HG03103 (cell line): ENCODE results near the gene GGA1.
"Not testable (repeated sequence)": the region's sequence is repeated elsewhere in the genome, so short reads cannot be mapped to it uniquely, and the experiment has no call there.

ENCODE experiments used
- ATAC-seq: cut with Tn5 transposase; IDR thresholded peaks from one replicate; pipeline ENCODE4 v1.9.1; 2021; ENCODE audit warnings: low read depth; ENCODE audit not compliant: unreplicated experiment

Gene GGA1

DNA sequence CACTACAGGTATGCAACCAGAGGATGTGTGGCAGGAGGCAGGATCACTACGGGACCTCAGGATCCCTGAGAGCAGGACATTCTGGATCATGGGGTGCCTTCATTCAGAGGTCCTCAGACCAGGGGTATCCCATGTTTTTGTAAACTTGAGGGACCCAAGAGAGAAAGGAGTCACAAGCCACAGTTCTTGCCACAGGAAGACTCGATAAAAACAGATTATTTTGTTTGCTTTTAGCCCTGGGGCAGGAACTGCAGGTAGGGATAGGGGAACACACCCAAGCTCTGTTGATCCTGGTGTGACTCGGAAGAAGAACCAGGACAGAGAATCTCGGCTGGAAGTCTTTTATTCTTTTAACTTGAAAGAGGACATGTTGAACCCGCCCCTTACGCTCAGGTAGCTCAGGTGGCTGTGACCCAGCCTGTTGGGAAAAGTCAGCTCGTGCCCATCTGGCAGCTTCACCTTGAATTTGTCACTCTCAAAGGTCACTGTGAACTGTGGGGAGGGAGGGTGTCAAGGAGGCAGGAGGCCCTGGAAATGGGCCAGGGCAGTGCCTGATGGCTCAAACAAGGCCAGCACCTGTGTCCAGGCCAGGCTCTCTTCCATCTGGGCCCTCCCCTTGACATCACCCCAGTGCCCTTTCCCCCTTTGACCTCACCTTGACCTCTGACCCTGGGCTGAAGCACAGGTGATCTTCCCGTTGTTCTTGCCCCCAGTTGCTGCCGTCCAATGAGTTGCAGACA lies 38.5 kb upstream of the GGA1 start:
- no peak for ATAC-seq

DNA sequence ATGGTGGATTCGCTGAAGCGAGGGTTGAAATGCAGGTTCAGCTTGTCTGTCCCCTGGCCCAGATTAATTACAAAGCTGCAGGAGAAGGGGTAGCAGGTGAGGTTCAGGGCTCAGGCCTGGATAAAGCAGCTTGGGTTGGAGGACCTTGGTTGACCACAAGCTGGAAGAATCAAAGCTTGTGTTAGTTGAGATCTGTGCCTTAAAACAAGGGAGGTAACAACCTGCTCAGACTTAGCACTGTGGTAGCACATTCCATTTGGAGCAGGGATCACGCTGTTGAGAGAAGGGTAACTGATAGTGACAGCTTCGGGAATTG lies 38.0 kb upstream of the GGA1 start:
- ATAC-seq: no peak

GRCh38 chr22:37571258-37571991 lies 37.2 kb upstream of the GGA1 start:
- ATAC-seq: no peak

DNA sequence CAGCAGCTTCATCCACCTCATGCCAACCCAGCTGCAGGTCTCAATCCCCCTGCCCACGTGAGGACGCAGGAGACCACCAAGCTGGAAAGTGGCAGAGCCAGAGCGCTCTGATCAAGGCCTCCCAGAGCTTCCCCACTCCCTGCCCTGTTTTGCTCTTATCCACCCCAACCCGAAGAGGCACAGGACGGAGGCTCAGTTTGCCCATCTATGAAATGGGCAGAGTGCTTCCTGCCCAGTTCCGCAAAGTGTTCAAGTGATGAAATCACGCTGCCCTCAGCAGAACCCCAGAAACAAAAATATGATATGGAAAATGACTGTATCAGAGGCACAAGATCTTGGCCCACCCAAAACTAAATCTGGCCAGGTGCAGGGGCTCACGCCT lies 36.7 kb upstream of the GGA1 start:
- no peak for ATAC-seq

GRCh38 chr22:37575490-37576003 lies 33.1 kb upstream of the GGA1 start:
- ATAC-seq: no peak

- no peak for ATAC-seq
Measured at GRCh38 chr22:37578002-37578401, 30.6 kb upstream of the GGA1 start.

DNA sequence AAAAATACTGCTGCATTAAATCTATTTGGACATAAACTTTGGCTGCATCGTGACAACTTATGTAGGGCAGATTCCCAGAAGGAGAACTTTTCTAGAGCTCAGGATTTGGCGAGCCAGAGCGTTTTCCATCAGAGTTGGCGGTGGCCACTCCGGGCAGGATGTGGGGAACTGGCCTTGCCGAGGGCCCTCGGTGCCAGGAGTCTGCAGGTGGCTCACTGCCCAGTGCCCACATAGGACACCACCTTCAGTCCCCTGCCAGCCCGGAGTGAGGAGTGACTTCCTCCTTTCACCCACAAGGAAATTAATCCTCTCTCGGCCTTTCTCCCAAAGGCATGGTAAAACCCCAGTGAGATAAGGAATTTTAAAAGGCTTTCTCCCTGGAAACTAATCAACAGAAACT lies 27.1 kb upstream of the GGA1 start:
- ATAC-seq: no peak

DNA sequence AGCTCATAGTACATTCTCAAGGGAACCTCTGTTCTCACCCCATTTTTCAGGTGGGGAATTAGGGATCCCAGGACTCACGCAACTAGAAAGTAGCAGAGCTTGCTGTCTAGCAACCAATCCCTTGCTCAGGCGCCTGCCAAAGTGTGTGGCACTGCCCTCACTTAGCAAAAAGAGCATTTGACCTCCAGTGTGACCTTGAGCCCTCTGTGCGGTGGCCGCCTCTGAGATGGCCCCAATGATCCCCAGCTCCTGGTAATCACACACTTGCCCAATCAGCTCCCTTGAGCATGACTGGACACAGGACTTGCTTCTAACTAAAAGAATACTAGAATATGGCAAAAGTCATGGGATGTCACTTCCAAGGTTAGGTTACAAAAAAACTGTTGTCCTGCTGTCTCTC lies 26.1 kb upstream of the GGA1 start:
- ATAC-seq: no peak

DNA sequence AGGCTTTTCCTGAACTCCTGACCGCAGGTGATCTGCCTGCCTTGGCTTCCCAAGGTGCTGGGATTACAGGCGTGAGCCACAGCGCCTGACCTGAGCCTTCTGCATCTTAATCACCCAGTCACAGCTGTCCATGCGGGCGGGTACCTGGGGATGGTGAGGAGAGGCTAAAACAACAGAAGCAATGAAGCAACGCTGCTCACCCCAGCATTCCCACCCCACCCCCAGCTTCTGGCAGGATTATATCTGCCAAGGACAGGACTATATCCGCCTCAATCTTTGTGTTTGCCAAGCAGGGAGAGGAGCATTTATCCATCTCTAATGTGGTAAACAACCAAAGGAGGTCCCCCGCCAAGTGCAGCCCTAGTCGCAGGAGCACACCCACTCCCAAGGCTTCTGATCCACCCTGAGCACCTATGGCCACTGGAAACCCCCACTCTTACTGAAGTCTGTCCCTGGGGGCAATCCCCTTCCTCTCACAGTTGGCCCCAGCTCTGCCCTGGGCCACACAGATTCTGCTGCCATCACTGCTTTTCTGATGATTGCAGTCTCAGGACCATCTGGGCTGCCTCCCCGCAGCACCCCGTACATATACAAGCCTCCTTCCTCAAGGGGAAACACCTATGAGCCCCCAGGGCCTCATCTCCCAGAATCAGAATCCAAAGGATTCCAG lies 20.0 kb upstream of the GGA1 start:
- ATAC-seq: no peak

GRCh38 chr22:37589636-37590035 lies 19.0 kb upstream of the GGA1 start:
- no peak for ATAC-seq

GRCh38 chr22:37591081-37591480 lies 17.6 kb upstream of the GGA1 start:
- not testable (repeated sequence) for ATAC-seq

DNA sequence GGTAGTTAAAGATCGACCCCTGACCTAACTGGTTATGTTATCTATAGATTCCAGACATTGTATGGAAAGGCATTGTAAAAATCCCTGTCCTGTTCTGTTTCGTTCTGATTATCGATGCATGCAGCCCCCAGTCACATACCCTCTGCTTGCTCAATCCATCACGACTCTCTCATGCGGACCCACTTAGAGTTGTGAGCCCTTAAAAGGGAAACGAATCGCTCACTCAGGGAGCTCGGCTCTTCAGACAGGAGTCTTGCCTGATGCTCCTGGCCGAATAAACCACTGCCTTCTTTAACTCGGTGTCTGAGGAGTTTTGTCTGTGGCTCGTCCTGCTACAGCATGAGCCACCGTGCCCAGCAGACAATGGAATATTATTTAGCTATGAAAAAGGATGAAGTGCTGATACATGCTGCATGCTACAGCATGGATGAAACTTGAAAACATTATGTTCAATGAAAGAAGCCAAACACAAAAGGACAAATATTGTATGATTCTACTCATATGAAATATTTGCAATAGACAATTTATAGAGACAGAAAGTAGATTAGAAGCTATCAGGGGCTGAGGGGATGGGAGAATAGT lies 16.7 kb upstream of the GGA1 start:
- ATAC-seq: no peak

DNA sequence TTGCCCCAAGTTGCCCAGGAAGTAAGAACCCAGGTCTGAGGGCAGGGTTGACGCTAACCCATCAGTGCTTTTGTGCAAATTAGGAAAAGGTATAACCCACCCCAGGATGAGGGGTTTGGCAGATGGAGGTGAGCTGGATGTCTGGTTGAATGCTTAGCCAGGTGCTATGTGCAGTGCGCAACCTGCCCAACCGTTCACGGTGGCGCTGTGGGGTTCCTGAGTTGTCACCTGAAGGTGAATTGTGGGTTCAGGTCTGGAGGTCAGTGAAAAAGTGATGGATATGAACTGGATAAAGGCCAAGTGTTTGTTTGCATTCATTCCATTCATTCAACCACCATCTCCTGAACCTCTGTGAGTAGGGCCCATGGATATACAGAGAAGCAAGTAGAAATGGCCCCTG lies 14.4 kb upstream of the GGA1 start:
- ATAC-seq: no peak

DNA sequence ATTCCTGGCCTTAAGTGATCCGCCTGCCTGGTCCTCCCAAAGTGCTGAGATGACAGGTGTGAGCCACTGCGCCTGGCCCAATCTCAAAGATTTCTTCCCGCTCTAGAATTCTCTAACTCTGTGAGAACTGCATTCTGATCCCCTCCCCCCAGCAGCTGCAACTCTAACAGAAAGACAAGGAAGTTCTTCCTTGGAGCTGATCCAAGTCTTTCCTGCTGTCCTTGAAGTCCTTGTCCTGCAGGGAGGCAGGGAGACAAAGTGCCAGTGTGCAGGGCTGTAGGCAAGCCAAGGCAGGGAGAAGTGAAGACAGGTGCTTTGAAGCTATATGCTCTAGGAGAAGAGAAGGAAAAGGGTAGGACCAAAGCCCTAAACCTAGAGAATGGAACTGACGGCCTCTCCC lies 9.5 kb upstream of the GGA1 start:
- no peak for ATAC-seq

GRCh38 chr22:37601203-37601539 lies 7.5 kb upstream of the GGA1 start:
- ATAC-seq: no peak

DNA sequence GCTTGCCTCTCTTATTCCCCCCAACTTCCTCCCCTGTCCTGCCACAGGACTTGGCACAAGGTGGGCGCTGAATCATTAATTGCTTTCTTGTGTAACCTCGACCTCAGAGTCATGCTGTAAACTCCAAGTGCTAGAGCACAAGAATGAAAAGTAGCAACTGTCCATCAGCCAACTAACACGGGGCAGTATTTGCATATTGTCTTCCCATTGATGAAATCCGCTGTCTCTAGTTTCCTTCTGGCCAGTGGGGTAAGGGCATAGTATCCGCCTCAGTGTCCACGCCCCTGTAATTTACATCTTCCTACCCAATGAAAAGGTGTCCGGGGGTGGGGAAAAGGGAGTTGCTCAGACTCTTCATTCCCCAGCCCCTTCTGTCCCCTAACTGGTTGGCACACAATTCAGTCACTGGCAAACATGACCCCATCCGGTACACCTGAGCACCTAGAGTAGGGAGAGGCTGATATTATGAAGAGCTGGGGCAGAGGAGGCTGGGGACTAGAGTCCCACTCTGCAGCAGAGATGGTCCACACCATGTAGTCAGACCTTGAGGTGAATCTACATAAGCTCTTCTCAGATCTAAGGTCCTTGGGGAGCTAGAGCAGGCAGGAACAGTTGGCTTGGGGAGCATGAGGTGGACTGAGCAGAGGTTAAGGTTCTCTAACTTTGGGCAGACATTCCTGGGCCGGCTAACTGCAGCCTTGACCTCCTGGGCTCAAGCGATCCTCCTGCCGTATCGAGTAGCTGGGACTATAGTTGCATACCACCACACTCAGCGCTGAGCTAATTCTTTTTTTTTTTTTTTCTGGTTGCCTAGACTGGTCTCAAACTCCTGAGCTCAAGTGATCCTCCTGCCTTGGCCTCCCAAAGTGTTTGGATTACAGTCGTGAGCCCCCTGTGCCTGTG lies 6.8 kb upstream of the GGA1 start:
- no peak for ATAC-seq

GRCh38 chr22:37602546-37603277 lies 5.9 kb upstream of the GGA1 start:
- not testable (repeated sequence) for ATAC-seq

GRCh38 chr22:37604074-37604473 lies 4.6 kb upstream of the GGA1 start:
- ATAC-seq: no peak

DNA sequence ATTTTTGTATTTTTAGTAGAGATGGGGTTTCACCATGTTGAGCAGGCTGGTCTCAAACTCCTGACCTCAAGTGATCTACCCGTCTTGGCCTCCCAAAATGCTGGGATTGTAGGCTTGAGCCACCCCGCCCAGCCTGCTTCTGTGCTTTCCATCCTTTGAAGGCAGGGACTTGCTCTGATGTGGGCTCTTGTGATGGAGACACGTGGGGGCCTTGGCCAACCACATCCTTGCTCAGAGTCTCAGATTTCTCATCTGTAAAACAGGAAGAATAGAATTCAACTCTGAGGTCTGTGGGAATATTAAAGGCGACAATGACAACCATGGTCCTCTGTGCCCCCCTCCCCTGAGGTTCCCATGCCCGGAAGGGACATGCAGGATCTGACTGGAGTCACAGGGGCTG lies 3.8 kb upstream of the GGA1 start:
- ATAC-seq: no peak
